Heart left ventricle (tissue), 16 donors: ENCODE measurements around the gene ATP9B. TPM values are rescaled to one million over a fixed set of nuclear protein-coding genes. Genes with fewer than 3 reads are reported as not detected.

Source experiments
- ATAC-seq, 4 donors: fragments of 200-7000 bp; cut with Tn5 transposase; one replicate each; pipeline ENCODE4 v1.9.1; 2020 to 2022; ENCODE audit warnings: moderate library complexity in 4 of 4, mild to moderate bottlenecking in 3 of 4, moderate number of reproducible peaks in 1 of 4
- DNase-seq, 5 donors: peaks; one replicate each; pipeline ENCODE4 v3.0.0-alpha.2; 2020
- H3K27ac ChIP-seq, 12 donors: fragments of 200-600 bp; sonication (generic) in 4 of 12; one replicate each; pipeline versions ENCODE4 v1.5.0 to v1.8.0; 2016 to 2022; ENCODE audit warnings: mild to moderate bottlenecking in 2 of 12
- H3K27me3 ChIP-seq, 9 donors: fragments of 200-600 bp; sonication (generic) in 2 of 9; one replicate each; pipeline versions ENCODE4 v1.5.1 to v1.8.0; 2016 to 2022; ENCODE audit warnings: mild to moderate bottlenecking in 3 of 9
- H3K36me3 ChIP-seq, 9 donors: fragments of 200-600 bp; sonication (generic) in 2 of 9; one replicate each; pipeline versions ENCODE4 v1.5.0 to v1.8.0; 2018 to 2022; ENCODE audit warnings: mild to moderate bottlenecking in 2 of 9
- H3K4me1 ChIP-seq, 12 donors: fragments of 200-600 bp; sonication (generic) in 4 of 12; one replicate each; pipeline versions ENCODE4 v1.5.0 to v1.8.0; 2016 to 2022; ENCODE audit warnings: mild to moderate bottlenecking in 3 of 12
- H3K4me3 ChIP-seq, 12 donors: fragments of 200-600 bp; sonication (generic) in 4 of 12; one replicate each; pipeline versions ENCODE4 v1.5.0 to v1.8.0; 2017 to 2022; ENCODE audit warnings: mild to moderate bottlenecking in 9 of 12, moderate library complexity in 4 of 12
- H3K9me3 ChIP-seq, 12 donors: fragments of 200-600 bp; sonication (generic) in 4 of 12; one replicate each; pipeline versions ENCODE4 v1.5.0 to v1.8.0; 2016 to 2022; ENCODE audit warnings: mild to moderate bottlenecking in 1 of 12
- CTCF ChIP-seq, 12 donors: fragments of 200-600 bp; sonication (generic) in 4 of 12; IDR thresholded peaks; one replicate each; pipeline versions ENCODE4 v1.5.0 to v1.8.0; 2018 to 2022; ENCODE audit warnings: antibody characterized with exemption in 12 of 12, mild to moderate bottlenecking in 5 of 12
- POLR2A ChIP-seq, 2 donors: fragments of 450-650 bp; IDR thresholded peaks; one replicate each; pipeline ENCODE4 v1.6.1; 2017; ENCODE audit warnings: antibody characterized with exemption in 2 of 2, mild to moderate bottlenecking in 2 of 2, moderate library complexity in 2 of 2
- WGBS, 4 donors: extraction: QIAGEN DNeasy Blood & Tissue Kit in 2 of 4; methylation state at CpG; one replicate each; pipeline versions ENCODE4 v1.1.5 to v1.1.7; 2013 to 2018; 5-methylcytosine and 5-hydroxymethylcytosine counted together
- intact Hi-C, 10 donors: fragments of 100-400 bp; cut with DNase I; formaldehyde crosslinking; loops; one replicate each; pipeline versions ENCODE4 v1.11.1 to v1.14.2; 2022
- polyA plus RNA-seq, 2 donors: library from polyadenylated mRNA; stranded (reverse); fragments of 200-250 nt; gene quantifications; one replicate each; pipeline ENCODE4 v1.2.3, GENCODE V29; 2013
- total RNA-seq, 9 donors: library from RNA; depleted of rRNA in 2 of 9; stranded (reverse); fragments of >200 nt in 2 of 9; fragmentation: NEBNext Ultra II Directional in 3 of 9; extraction: Animal tissue kit (Norgen Biotek cat#: 25700) in 3 of 9; gene quantifications; one replicate each; pipeline versions ENCODE4 v1.1.0 to v1.2.4, GENCODE V29; 2016 to 2023
- donor health status: ischemic (EF 13 %, LVEDD 7.1; RV severe dilation, severe dysfunction).
- donor health status: healthy with polysubstance abuse.
- donor health status: DM: no; HTN: yes; CAD: no.
- donor health status: DM: no; HTN: no; CAD: no.
- donor health status: ischemic (EF 25% LVEDD 6.9; RV normal size, moderate dysfunction).
- donor health status: ischemic (EF 25% LVEDD 5.7; RV mildly dilated, moderate dysfunction).
- donor health status: healthy.
- donor health status: DM: yes; HTN: yes; CAD: no.
- donor health status: ischemic (EF 35%, LVEDD 5.7; RV mildly dilated, moderate dysfunction).
- donor health status: nonischemic (EF 11% LVEDD 7.7; RV severe dilation, severe dysfunction).
- donor health status: DM: yes; HTN: yes; CAD: no.
- donor health status: PGD.
- donor health status: ischemic (EF 29% LVEDD 5.4; RV normal size, mild dysfunction).
- donor health status: nonischemic (EF 23%, LVEDD 6.1; RV moderate dilation, normal function).

The ATP9B gene
- total and polyA plus RNA-seq, 11 donors, result 7.4 to 23.9 (median 12.8) TPM

- WGBS, 4 donors, result 91 to 96% (median 95%) methylated on average over 7 to 16 of the region's 16 CpGs
- Histone ChIP-seq H3K27me3 (no peaks in the 10 kb centered on the region), H3K9me3 (no peaks in the 10 kb centered on the region), H3K4me3 (no peak overlapping the region), H3K4me1 (peaks cover 0 to 13% (median 0%) of the 10 kb centered on the region in 12 donors), H3K27ac (no peak overlapping the region), H3K36me3 (peaks cover 0 to 53% (median 28%) of the 10 kb centered on the region in 9 donors)
- TF ChIP-seq CTCF (IDR thresholded peaks at IDR 0.05) (no peak), POLR2A (IDR thresholded peaks at IDR 0.05) (no peak)
- no peak for ATAC-seq
- peak in 2 of 5 donors; percentile 16 to 48 for DNase-seq
- intact Hi-C loops, result no loop called here
Observed at GRCh38 chr18:79413426-79413825, 344.2 kb downstream of the ATP9B start.

DNA sequence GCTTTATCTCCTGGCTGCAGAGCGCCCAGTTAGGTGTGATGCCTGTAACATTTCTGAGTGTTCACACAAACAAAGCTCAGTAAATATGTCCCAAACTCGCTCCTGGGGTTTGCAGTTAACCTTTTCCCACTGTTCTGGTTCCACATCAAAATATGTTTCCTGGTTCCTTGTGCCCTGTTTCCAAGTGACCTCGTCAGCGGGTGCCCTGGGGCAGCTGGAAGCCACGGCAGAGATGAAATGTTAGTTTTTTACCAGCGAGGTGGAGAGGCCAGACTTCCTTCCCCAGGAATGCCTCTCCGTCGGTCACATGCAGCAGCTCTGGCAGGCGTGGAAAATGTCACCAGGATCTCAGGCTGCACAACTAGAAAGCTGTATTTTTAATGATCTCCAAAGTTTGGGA, 344.7 kb downstream of the ATP9B start:
- peaks cover 0 to 53% (median 29%) of the 10 kb centered on the region in 9 donors for H3K36me3 ChIP-seq

DNA sequence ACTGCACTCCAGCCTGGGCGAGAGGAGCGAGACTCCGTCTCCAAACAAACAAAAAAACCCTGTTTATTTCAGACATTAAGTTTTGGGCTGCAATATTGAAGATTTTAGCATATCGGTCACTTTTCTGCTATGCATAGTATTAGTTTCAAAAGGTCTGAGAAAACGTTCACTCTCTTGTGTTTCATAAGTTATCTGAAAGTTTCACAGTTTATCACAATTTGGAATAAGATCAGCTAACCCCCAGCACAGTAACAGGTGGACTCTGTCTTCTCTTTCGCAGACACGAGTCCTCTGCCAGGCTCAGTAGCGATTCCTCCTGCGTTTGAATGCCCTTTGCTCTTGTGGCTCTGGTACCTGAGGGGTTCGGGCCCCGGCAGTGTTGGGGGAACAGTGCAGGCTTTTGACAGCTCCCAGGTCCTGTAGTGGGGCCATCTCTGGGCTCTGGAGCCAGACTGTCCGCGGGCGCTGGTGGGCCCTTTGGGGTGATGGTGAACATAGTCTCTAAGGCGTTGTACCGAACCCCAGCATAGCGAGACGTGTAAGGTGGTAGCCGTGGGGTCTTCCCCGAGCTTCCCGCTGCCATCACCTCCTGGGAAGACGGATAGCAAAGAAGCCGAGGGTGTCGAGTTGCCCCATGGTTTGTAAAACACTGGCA, 347.0 kb downstream of the ATP9B start:
- intact Hi-C loops, result no loop called here
- WGBS, 4 donors, result 91 to 96% (median 93%) methylated on average over 22 to 24 of the region's 24 CpGs
- peaks cover 0 to 52% (median 26%) of the 10 kb centered on the region in 9 donors for H3K36me3 ChIP-seq
- no peak for ATAC-seq
- no peaks in the 10 kb centered on the region for H3K27me3 ChIP-seq
- peak in 1 of 5 donors; percentile 53 for DNase-seq
- no peak for TF ChIP-seq POLR2A (IDR thresholded peaks at IDR 0.05)
- TF ChIP-seq CTCF (IDR thresholded peaks at IDR 0.05), result no peak
- H3K27ac ChIP-seq, result no peak overlapping the region
- no peaks in the 10 kb centered on the region for H3K9me3 ChIP-seq
- peaks cover 0 to 17% (median 0%) of the 10 kb centered on the region in 12 donors for H3K4me1 ChIP-seq
- H3K4me3 ChIP-seq, result no peak overlapping the region

More for the DNA sequence above, 344.7 kb downstream of the ATP9B start:
- no peaks in the 10 kb centered on the region for H3K27me3 ChIP-seq
- no peak overlapping the region for H3K27ac ChIP-seq
- H3K9me3 ChIP-seq, result no peaks in the 10 kb centered on the region
- no peak overlapping the region for H3K4me3 ChIP-seq
- WGBS, 4 donors, result 59 to 88% (median 74%) methylated on average over 9 of the region's 9 CpGs
- ATAC-seq, result no peak
- intact Hi-C loops, result no loop called here
- peaks cover 0 to 13% (median 0%) of the 10 kb centered on the region in 12 donors for H3K4me1 ChIP-seq
- peak in 1 of 5 donors; percentile 44 for DNase-seq
- no peak for TF ChIP-seq CTCF (IDR thresholded peaks at IDR 0.05)
- no peak for TF ChIP-seq POLR2A (IDR thresholded peaks at IDR 0.05)

DNA sequence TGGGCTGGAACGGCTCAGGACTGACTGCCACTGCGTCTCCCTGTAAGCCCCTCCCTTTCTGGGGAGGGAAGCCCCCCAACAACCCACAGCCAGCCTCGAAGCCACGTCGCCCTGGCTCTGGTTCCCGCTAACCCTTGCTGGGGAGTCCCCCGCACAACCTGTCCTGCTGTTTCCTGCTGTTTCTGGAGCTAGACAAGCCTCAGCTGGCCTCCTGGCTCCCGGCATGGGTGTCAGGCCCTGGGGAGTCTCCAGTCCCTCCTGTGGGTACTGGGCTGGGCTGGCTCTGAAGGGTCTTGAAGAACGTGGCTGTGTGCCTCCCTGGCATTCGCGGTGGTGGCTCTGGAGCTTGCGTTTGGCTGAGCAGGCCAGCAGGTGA, 347.5 kb downstream of the ATP9B start:
- whole genome bisulfite sequencing, 4 donors, result 90 to 94% (median 91%) methylated on average over 11 to 12 of the region's 12 CpGs
- Histone ChIP-seq H3K36me3 (peaks cover 0 to 53% (median 24%) of the 10 kb centered on the region in 9 donors), H3K27me3 (no peaks in the 10 kb centered on the region), H3K4me1 (peaks cover 0 to 17% (median 0%) of the 10 kb centered on the region in 12 donors), H3K4me3 (no peak overlapping the region), H3K9me3 (no peaks in the 10 kb centered on the region), H3K27ac (no peak overlapping the region)
- ATAC-seq, result no peak
- peak in 1 of 5 donors; percentile 46 for DNase-seq
- intact Hi-C loops, result no loop called here
- TF ChIP-seq POLR2A (IDR thresholded peaks at IDR 0.05) (no peak), CTCF (IDR thresholded peaks at IDR 0.05) (no peak)
